Stimulated activated CD4-positive, alpha-beta T cell treated with anti-CD3 and anti-CD28 coated beads, TNF-alpha, amount 100 ng/mL, for 24 hours (primary cell): ENCODE measurements around the gene TNIK.
"Not testable (repeated sequence)": the region's sequence is repeated elsewhere in the genome, so short reads cannot be mapped to it uniquely, and the experiment has no call there.

Source experiments
- DNase-seq, 3 experiments: peaks; one replicate each; pipeline ENCODE4 v3.0.0-alpha.2; 2020; ENCODE audit warnings: low read depth in 3 of 3

TNIK gene

GRCh38 chr3:171126478-171127209 lies 333.6 kb downstream of the TNIK start:
- DNase-seq: no peak

- no peak for DNase-seq
Observed at GRCh38 chr3:171125010-171125409, 335.2 kb downstream of the TNIK start.

GRCh38 chr3:171123915-171124314 lies 336.3 kb downstream of the TNIK start:
- DNase-seq: no peak

GRCh38 chr3:171122861-171123260 lies 337.3 kb downstream of the TNIK start:
- DNase-seq: no peak

- no peak for DNase-seq
Observed at GRCh38 chr3:171122240-171122639, 338.0 kb downstream of the TNIK start.

GRCh38 chr3:171121801-171122200 lies 338.4 kb downstream of the TNIK start:
- DNase-seq: no peak

- not testable (repeated sequence) for DNase-seq
Observed at GRCh38 chr3:171119402-171119801, 340.8 kb downstream of the TNIK start.

GRCh38 chr3:171118993-171119392 lies 341.2 kb downstream of the TNIK start:
- not testable (repeated sequence) for DNase-seq

- no peak for DNase-seq
Observed at GRCh38 chr3:171116824-171117395, 343.3 kb downstream of the TNIK start.

GRCh38 chr3:171116365-171116764 lies 343.8 kb downstream of the TNIK start:
- no peak for DNase-seq

- no peak for DNase-seq
Observed at GRCh38 chr3:171115667-171116066, 344.5 kb downstream of the TNIK start.

- DNase-seq: no peak
Observed at GRCh38 chr3:171113716-171114115, 346.5 kb downstream of the TNIK start.

GRCh38 chr3:171110715-171111114 lies 349.5 kb downstream of the TNIK start:
- no peak for DNase-seq

- DNase-seq: no peak
Observed at GRCh38 chr3:171108066-171108465, 352.1 kb downstream of the TNIK start.

- DNase-seq: no peak
Observed at GRCh38 chr3:171103185-171103584, 357.0 kb downstream of the TNIK start.

GRCh38 chr3:171101982-171102641 lies 358.1 kb downstream of the TNIK start:
- DNase-seq: no peak

GRCh38 chr3:171099911-171100310 lies 360.3 kb downstream of the TNIK start:
- DNase-seq: no peak

GRCh38 chr3:171095063-171095462 lies 365.1 kb downstream of the TNIK start:
- DNase-seq: no peak

- no peak for DNase-seq
Observed at GRCh38 chr3:171094411-171094810, 365.8 kb downstream of the TNIK start.

GRCh38 chr3:171093462-171093861 lies 366.7 kb downstream of the TNIK start:
- no peak for DNase-seq

GRCh38 chr3:171092467-171092911 lies 367.7 kb downstream of the TNIK start:
- DNase-seq: no peak

GRCh38 chr3:171090321-171090720 lies 369.9 kb downstream of the TNIK start:
- no peak for DNase-seq
